ENCODE data around the gene SLC34A3.

DNA sequence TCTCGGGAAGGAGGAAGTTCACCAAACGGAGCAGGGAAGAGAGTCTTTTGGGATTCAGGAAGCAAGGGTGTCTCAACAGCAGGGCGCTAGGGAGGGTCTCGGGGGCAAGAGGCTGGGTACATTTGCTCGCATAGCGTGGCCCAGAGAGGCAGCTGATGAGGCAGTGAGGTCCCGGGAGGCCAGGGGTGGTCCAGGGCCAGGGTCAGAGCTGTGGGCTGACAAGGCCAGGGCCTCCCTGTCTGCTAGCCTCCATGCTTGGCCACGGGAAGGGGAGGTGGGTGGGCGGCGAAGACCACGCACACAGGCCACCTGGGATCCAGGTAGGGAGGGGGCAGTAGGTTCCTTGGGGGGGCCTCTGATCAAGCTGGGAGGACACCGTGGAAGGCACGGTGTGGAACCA lies 19.2 kb upstream of the SLC34A3 start:
- TF ChIP-seq, protein P1, sequence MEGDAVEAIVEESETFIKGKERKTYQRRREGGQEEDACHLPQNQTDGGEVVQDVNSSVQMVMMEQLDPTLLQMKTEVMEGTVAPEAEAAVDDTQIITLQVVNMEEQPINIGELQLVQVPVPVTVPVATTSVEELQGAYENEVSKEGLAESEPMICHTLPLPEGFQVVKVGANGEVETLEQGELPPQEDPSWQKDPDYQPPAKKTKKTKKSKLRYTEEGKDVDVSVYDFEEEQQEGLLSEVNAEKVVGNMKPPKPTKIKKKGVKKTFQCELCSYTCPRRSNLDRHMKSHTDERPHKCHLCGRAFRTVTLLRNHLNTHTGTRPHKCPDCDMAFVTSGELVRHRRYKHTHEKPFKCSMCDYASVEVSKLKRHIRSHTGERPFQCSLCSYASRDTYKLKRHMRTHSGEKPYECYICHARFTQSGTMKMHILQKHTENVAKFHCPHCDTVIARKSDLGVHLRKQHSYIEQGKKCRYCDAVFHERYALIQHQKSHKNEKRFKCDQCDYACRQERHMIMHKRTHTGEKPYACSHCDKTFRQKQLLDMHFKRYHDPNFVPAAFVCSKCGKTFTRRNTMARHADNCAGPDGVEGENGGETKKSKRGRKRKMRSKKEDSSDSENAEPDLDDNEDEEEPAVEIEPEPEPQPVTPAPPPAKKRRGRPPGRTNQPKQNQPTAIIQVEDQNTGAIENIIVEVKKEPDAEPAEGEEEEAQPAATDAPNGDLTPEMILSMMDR (conservative IDR thresholded peaks at IDR 0.05; ENCODE audit: low read length), result no peak
- TF ChIP-seq EZH2phosphoT487 (IDR thresholded peaks at IDR 0.05; ENCODE audit: borderline replicate concordance, low read depth, low read length), result no peak
